Upper lobe of left lung (tissue), 6 donors: ENCODE measurements around the gene SMC1B. TPM values are rescaled to one million over a fixed set of nuclear protein-coding genes. Genes with fewer than 3 reads are reported as not detected.
A peak's percentile ranks its signal among the peaks of the same experiment; 100 is the strongest.

Source experiments
- ATAC-seq, 2 donors: fragments of 200-7000 bp; cut with Tn5 transposase; one replicate each; pipeline ENCODE4 v1.9.1; 2022; ENCODE audit warnings: mild to moderate bottlenecking in 2 of 2, moderate library complexity in 2 of 2; ENCODE audit not compliant: low FRiP score in 2 of 2
- DNase-seq, 2 donors: peaks; one replicate each; pipeline ENCODE4 v3.0.0-alpha.2; 2019 to 2020
- H3K27ac ChIP-seq, 4 donors: fragments of 200-600 bp; sonication (generic); one replicate each; pipeline ENCODE4 v1.5.1; 2016 to 2019
- H3K27me3 ChIP-seq, 4 donors: fragments of 200-600 bp; sonication (generic); one replicate each; pipeline ENCODE4 v1.5.1; 2017 to 2019
- H3K36me3 ChIP-seq, 4 donors: fragments of 200-600 bp; sonication (generic); one replicate each; pipeline ENCODE4 v1.5.1; 2016 to 2019
- H3K4me1 ChIP-seq, 4 donors: fragments of 200-600 bp; sonication (generic); one replicate each; pipeline ENCODE4 v1.5.1; 2018 to 2019
- H3K4me3 ChIP-seq, 4 donors: fragments of 200-600 bp; sonication (generic); one replicate each; pipeline ENCODE4 v1.5.1; 2017 to 2019; ENCODE audit warnings: mild to moderate bottlenecking in 2 of 4, moderate library complexity in 1 of 4
- H3K9me3 ChIP-seq, 4 donors: fragments of 200-600 bp; sonication (generic); one replicate each; pipeline ENCODE4 v1.5.1; 2018 to 2019
- CTCF ChIP-seq, 6 experiments: fragments of 450-650 bp in 4 of 6; fragments of 200-600 bp in 2 of 6; sonication (generic) in 2 of 6; IDR thresholded peaks; one replicate each; pipeline ENCODE4 v1.5.1; 2016 to 2019; ENCODE audit warnings: antibody characterized with exemption in 6 of 6
- EP300 ChIP-seq, 4 donors: sonication (generic); formaldehyde crosslinking; IDR thresholded peaks; one replicate each; pipeline ENCODE4 v1.5.1; 2017; ENCODE audit warnings: antibody characterized with exemption in 4 of 4, control low read depth in 2 of 4
- POLR2A ChIP-seq, 4 donors: fragments of 450-650 bp; IDR thresholded peaks; one replicate each; pipeline ENCODE4 v1.5.1; 2016 to 2017; ENCODE audit warnings: antibody characterized with exemption in 4 of 4, mild to moderate bottlenecking in 2 of 4
- POLR2AphosphoS5 ChIP-seq, 2 donors: sonication (generic); formaldehyde crosslinking; IDR thresholded peaks; one replicate each; pipeline ENCODE4 v1.5.1; 2017; ENCODE audit warnings: antibody characterized with exemption in 2 of 2
- WGBS, 2 donors: methylation state at CpG; one replicate each; pipeline ENCODE4 v1.1.5; 2017 to 2018; 5-methylcytosine and 5-hydroxymethylcytosine counted together
- total RNA-seq, 6 donors: library from RNA; depleted of rRNA in 4 of 6; stranded (reverse); fragments of >200 nt in 4 of 6; gene quantifications; one replicate each; pipeline versions ENCODE4 v1.1.0 to v1.2.1, GENCODE V29; 2016 to 2021
- donor health status: DM: no; HTN: no; CAD: no; lungs with moderate emphysema.
- donor health status: DM: no; HTN: yes; CAD: no; lungs with severe emphysema.

SMC1B gene
- total RNA-seq = not detected

- ATAC-seq = peak; percentile 83 to 95
- WGBS, 2 donors = 14 to 24% methylated on average over 42 to 67 of the region's 68 CpGs
- Histone ChIP-seq H3K36me3 (no peaks in the 10 kb centered on the region), H3K4me3 (peak within 1 kb of the TSS; percentile 24 to 57 (median 51)), H3K27me3 (no peaks in the 10 kb centered on the region), H3K9me3 (no peaks in the 10 kb centered on the region), H3K4me1 (peaks cover 6 to 18% (median 13%) of the 10 kb centered on the region in 4 donors), H3K27ac (peak within 1 kb of the TSS in 2 of 4 donors; percentile 25 to 35)
- TF ChIP-seq POLR2A (IDR thresholded peaks at IDR 0.05) (no peak), POLR2AphosphoS5 (IDR thresholded peaks at IDR 0.05) (peak; percentile 10 to 29), EP300 (IDR thresholded peaks at IDR 0.05) (no peak)
- DNase-seq = peak; percentile 73 to 92
Observed at GRCh38 chr22:45413368-45414211, at the start of gene SMC1B, which contains the start of gene RIBC2. Gene SMC1B, minus strand, starts transcription at chr22:45413599. Its CDS starts 32 bp downstream, at chr22:45413567. Gene RIBC2, plus strand, starts transcription at chr22:45413693. Its CDS starts 194 bp downstream, at chr22:45413887.

- TF ChIP-seq CTCF (IDR thresholded peaks at IDR 0.05) (no peak), POLR2A (IDR thresholded peaks at IDR 0.05) (no peak), EP300 (IDR thresholded peaks at IDR 0.05) (no peak), POLR2AphosphoS5 (IDR thresholded peaks at IDR 0.05) (no peak)
- no peak for ATAC-seq
- H3K4me3 ChIP-seq = no peak overlapping the region
- 80 to 88% methylated on average over 4 to 6 of the region's 6 CpGs for WGBS, 2 donors
- no peak for DNase-seq
- H3K27me3 ChIP-seq = no peaks in the 10 kb centered on the region
- no peak overlapping the region for H3K27ac ChIP-seq
- peaks cover 0 to 3% (median 0%) of the 10 kb centered on the region in 4 donors for H3K9me3 ChIP-seq
- H3K36me3 ChIP-seq = no peaks in the 10 kb centered on the region
- H3K4me1 ChIP-seq = no peaks in the 10 kb centered on the region
Observed at GRCh38 chr22:45462034-45462655, 48.7 kb upstream of the SMC1B start.

GRCh38 chr22:45460288-45461109, 47.1 kb upstream of the SMC1B start:
- no peak for TF ChIP-seq EP300 (IDR thresholded peaks at IDR 0.05)
- no peak for TF ChIP-seq POLR2A (IDR thresholded peaks at IDR 0.05)
- no peak for TF ChIP-seq CTCF (IDR thresholded peaks at IDR 0.05)
- TF ChIP-seq POLR2AphosphoS5 (IDR thresholded peaks at IDR 0.05) = peak in 1 of 2 donors; percentile 15
- Histone ChIP-seq H3K4me3 (no peak overlapping the region), H3K27ac (peak overlapping the region in 3 of 4 donors; percentile 12 to 61 (median 53)), H3K9me3 (no peaks in the 10 kb centered on the region), H3K27me3 (no peaks in the 10 kb centered on the region), H3K4me1 (no peaks in the 10 kb centered on the region), H3K36me3 (no peaks in the 10 kb centered on the region)
- DNase-seq = peak in 1 of 2 donors; percentile 62
- ATAC-seq = peak; percentile 60 to 95
- 72 to 74% methylated on average over 13 to 14 of the region's 14 CpGs for WGBS, 2 donors

- Histone ChIP-seq H3K36me3 (no peaks in the 10 kb centered on the region), H3K27me3 (no peaks in the 10 kb centered on the region), H3K9me3 (no peaks in the 10 kb centered on the region), H3K4me1 (no peaks in the 10 kb centered on the region), H3K27ac (peak overlapping the region in 2 of 4 donors; percentile 30 to 53), H3K4me3 (no peak overlapping the region)
- ATAC-seq = no peak
- no peak for TF ChIP-seq POLR2A (IDR thresholded peaks at IDR 0.05)
- TF ChIP-seq CTCF (IDR thresholded peaks at IDR 0.05) = no peak
- no peak for TF ChIP-seq EP300 (IDR thresholded peaks at IDR 0.05)
- TF ChIP-seq POLR2AphosphoS5 (IDR thresholded peaks at IDR 0.05) = no peak
- no peak for DNase-seq
- WGBS, 2 donors = 88 to 89% methylated on average over 8 of the region's 8 CpGs
Observed at GRCh38 chr22:45459235-45459634, 45.8 kb upstream of the SMC1B start.
